K562 (cell line): ENCODE measurements around the gene TBX1. TPM values are rescaled to one million over a fixed set of nuclear protein-coding genes. Genes with fewer than 3 reads are reported as not detected.

Experiments used
- CBX1 ChIP-seq: sonication (generic); IDR thresholded peaks from 2 replicates; pipeline ENCODE4 v1.6.1; 2016; ENCODE audit warnings: antibody characterized with exemption, low read depth, mild to moderate bottlenecking
- CEBPB ChIP-seq: fragments of 450-650 bp; IDR thresholded peaks from 2 replicates; pipeline ENCODE4 v1.6.1; 2016; ENCODE audit warnings: missing genetic modification characterization, missing compliant biosample characterization
- E2F5 ChIP-seq: sonication (generic); formaldehyde crosslinking; IDR thresholded peaks from 2 replicates; pipeline ENCODE4 v1.8.0; 2022; ENCODE audit warnings: mild to moderate bottlenecking, missing genetic modification reagents
- ETV1 ChIP-seq: fragments of 450-650 bp; conservative IDR thresholded peaks from 2 replicates; pipeline ENCODE4 v1.6.1; 2016; ENCODE audit warnings: missing genetic modification characterization, control low read depth, low read depth, missing compliant biosample characterization
- FOXM1 ChIP-seq, 2 experiments: fragments of 450-650 bp in 1 of 2; sonication (generic) in 1 of 2; formaldehyde crosslinking in 1 of 2; IDR thresholded peaks; 2 replicates each; pipeline versions ENCODE4 v1.6.1 to v1.9.0; 2017 to 2022; ENCODE audit warnings: low read depth in 2 of 2, mild to moderate bottlenecking in 2 of 2, missing genetic modification reagents in 1 of 2, moderate library complexity in 1 of 2
- GABPB1 ChIP-seq: sonication (generic); formaldehyde crosslinking; IDR thresholded peaks from 2 replicates; pipeline ENCODE4 v1.8.0; 2022; ENCODE audit warnings: mild to moderate bottlenecking, missing genetic modification reagents
- KLF13 ChIP-seq: fragments of 450-650 bp; IDR thresholded peaks from 2 replicates; pipeline ENCODE4 v1.6.1; 2016; ENCODE audit warnings: missing genetic modification characterization, low read depth, mild to moderate bottlenecking, missing compliant biosample characterization, moderate library complexity, borderline replicate concordance
- NRF1 ChIP-seq, 2 experiments: fragments of 450-650 bp; IDR thresholded peaks in 1 of 2; conservative IDR thresholded peaks in 1 of 2; 2 replicates each; pipeline ENCODE4 v1.6.1; 2014; ENCODE audit warnings: mild to moderate bottlenecking in 2 of 2
- POLR2A ChIP-seq: fragments of 450-650 bp; conservative IDR thresholded peaks from 2 replicates; pipeline ENCODE4 v1.6.1; 2016
- RBBP5 ChIP-seq: fragments of 200-600 bp; sonication (generic); IDR thresholded peaks from 2 replicates; pipeline ENCODE4 v1.6.1; 2012; ENCODE audit warnings: borderline replicate concordance, mild to moderate bottlenecking, low read length, control low read depth, inconsistent platforms; ENCODE audit not compliant: insufficient read depth, poor library complexity, severe bottlenecking
- SMAD1 ChIP-seq: fragments of 150-350 bp; IDR thresholded peaks from 2 replicates; pipeline ENCODE4 v1.6.1; 2014; ENCODE audit warnings: low read length, low read depth; ENCODE audit not compliant: partially characterized antibody
- ZBTB40 ChIP-seq, 2 experiments: fragments of 450-650 bp in 1 of 2; sonication (generic) in 1 of 2; formaldehyde crosslinking in 1 of 2; IDR thresholded peaks; 2 replicates each; pipeline versions ENCODE4 v1.7.1 to v1.9.0; 2016 to 2022; ENCODE audit warnings: inconsistent platforms in 1 of 2, mild to moderate bottlenecking in 1 of 2, missing genetic modification reagents in 1 of 2
- ZNF639 ChIP-seq, 2 experiments: fragments of 200-800 bp in 1 of 2; sonication (Bioruptor generic) in 1 of 2; sonication (generic) in 1 of 2; formaldehyde crosslinking in 1 of 2; IDR thresholded peaks in 1 of 2; conservative IDR thresholded peaks in 1 of 2; 2 replicates each; pipeline versions ENCODE4 v1.5.0 to v1.6.1; 2016 to 2020; ENCODE audit warnings: missing compliant biosample characterization in 1 of 2, missing genetic modification characterization in 1 of 2, missing genetic modification reagents in 1 of 2
- ZNF778 ChIP-seq: fragments of 450-650 bp; formaldehyde crosslinking; IDR thresholded peaks from 2 replicates; pipeline ENCODE4 v1.4.0; 2020; ENCODE audit warnings: mild to moderate bottlenecking, moderate library complexity
- polyA plus RNA-seq, 8 experiments: library from polyadenylated mRNA; depleted of rRNA in 4 of 8; stranded (reverse) in 5 of 8; unstranded in 3 of 8; fragments of >200 nt; fragmentation: Nextera tagmentation in 2 of 8; fragmentation: Illumina TruSeq in 1 of 8; extraction: Ambion mirVana in 2 of 8; extraction: Trizol in 1 of 8; gene quantifications; 2 replicates each; pipeline versions ENCODE4 v1.2.1 to v1.2.3, GENCODE V29; 2011 to 2014; ENCODE audit warnings: inconsistent platforms in 1 of 8, missing spikeins in 1 of 8
- total RNA-seq, 7 experiments: library from RNA; depleted of rRNA in 6 of 7; stranded (reverse); fragments of >200 nt in 6 of 7; fragmentation: Illumina TruSeq in 2 of 7; extraction: Trizol in 2 of 7; gene quantifications; 2 replicates each; pipeline versions ENCODE4 v1.2.1 to v1.2.3, GENCODE V29; 2011 to 2021; ENCODE audit warnings: low replicate concordance in 1 of 7

The TBX1 gene
- total and polyA plus RNA-seq, 9 of the 15 experiments (the other 6 are each of a cell fraction or from before 2014, with no cell fraction given), result 0.07 to 35.0 (median 3.9) TPM

GRCh38 chr22:19815093-19815822 is 54.7 kb downstream of the TBX1 start (continued):
- TF ChIP-seq GABPB1 (CRISPR knock-in tag) (no peak), E2F5 (CRISPR knock-in tag) (no peak), NRF1 (conservative IDR thresholded peaks at IDR 0.05 in 1 of 2, IDR thresholded peaks at IDR 0.05 in 1 of 2) (peak; percentile 68), ZNF639 (CRISPR knock-in tag; conservative IDR thresholded peaks at IDR 0.05 in 1 of 2, IDR thresholded peaks at IDR 0.05 in 1 of 2) (0 out of 4 replicates have a peak, but pooled peaks of 1 of the 2 experiments have one; percentile 21), ZBTB40 (IDR thresholded peaks at IDR 0.05) (peak; percentile 52; the same call in 1 of the 2 replicates), ZBTB40 (CRISPR knock-in tag; IDR thresholded peaks at IDR 0.05) (no peak), SMAD1 (no peak), POLR2A (peak; percentile 58; the same call in 1 of the 2 replicates), FOXM1 (IDR thresholded peaks at IDR 0.05; ENCODE audit: low read depth) (0 out of 2 replicates have a peak, but pooled peaks have one; percentile 71), FOXM1 (CRISPR knock-in tag; IDR thresholded peaks at IDR 0.05; ENCODE audit: low read depth) (no peak), ZNF778 (CRISPR knock-in tag) (no peak), KLF13 (tag) (peak; percentile 81), CBX1 (0 out of 2 replicates have a peak, but pooled peaks have one; percentile 18), ETV1 (tag) (no peak), RBBP5 (peak; percentile 57), CEBPB (tag) (0 out of 2 replicates have a peak, but pooled peaks have one; percentile 5)
